Endothelial cell of umbilical vein (primary cell): Measurements from ENCODE around the gene AGFG1.

Source experiments
- JUN ChIP-seq: IDR thresholded peaks from 2 replicates; pipeline ENCODE4 v1.6.1; 2011; ENCODE audit warnings: borderline replicate concordance, low read depth; ENCODE audit not compliant: insufficient read length, insufficient read depth
- POLR2A ChIP-seq: IDR thresholded peaks from 2 replicates; pipeline ENCODE4 v1.6.1; 2012; ENCODE audit warnings: low read depth, mild to moderate bottlenecking, control low read depth, low read length
- POLR2AphosphoS5 ChIP-seq: IDR thresholded peaks from 2 replicates; pipeline ENCODE4 v1.6.1; 2012; ENCODE audit warnings: low read depth, mild to moderate bottlenecking, control low read depth, low read length, moderate library complexity; ENCODE audit not compliant: insufficient read depth
- TF ChIP-seq, protein P1 (sequence below), 2 donors: IDR thresholded peaks; 1 replicate in 1 of 2; 2 replicates in 1 of 2; pipeline ENCODE4 v1.5.1; 2011; ENCODE audit warnings: low read length in 2 of 2, mild to moderate bottlenecking in 2 of 2, moderate library complexity in 2 of 2, control low read depth in 1 of 2, inconsistent platforms in 1 of 2, low read depth in 1 of 2; ENCODE audit not compliant: insufficient read depth in 1 of 2; ENCODE audit errors: extremely low read depth in 1 of 2
- TF ChIP-seq, protein P2 (sequence below): IDR thresholded peaks from 2 replicates; pipeline ENCODE4 v1.6.1; 2011; ENCODE audit not compliant: insufficient read depth, insufficient read length

DNA sequence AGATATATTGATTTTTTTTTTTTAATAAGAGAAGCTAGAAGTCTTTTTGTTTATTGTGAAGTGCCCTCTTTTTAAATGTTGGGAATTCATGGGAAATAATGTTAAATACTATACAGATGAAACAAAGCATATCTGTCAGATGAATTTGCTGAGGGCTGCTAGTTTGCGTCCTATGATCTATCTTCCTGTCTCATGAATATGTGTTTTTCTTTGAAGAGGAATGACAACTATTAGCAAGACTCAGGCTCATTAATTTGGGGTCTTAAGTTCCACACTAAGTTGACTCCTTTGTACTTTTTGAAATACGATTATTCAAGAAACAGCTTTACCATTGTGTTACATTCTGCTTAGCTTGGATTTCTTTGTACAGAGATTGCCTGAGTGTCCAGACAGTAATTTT lies 57.9 kb downstream of the AGFG1 start:
- TF ChIP-seq JUN, result no peak
- TF ChIP-seq, protein P1, sequence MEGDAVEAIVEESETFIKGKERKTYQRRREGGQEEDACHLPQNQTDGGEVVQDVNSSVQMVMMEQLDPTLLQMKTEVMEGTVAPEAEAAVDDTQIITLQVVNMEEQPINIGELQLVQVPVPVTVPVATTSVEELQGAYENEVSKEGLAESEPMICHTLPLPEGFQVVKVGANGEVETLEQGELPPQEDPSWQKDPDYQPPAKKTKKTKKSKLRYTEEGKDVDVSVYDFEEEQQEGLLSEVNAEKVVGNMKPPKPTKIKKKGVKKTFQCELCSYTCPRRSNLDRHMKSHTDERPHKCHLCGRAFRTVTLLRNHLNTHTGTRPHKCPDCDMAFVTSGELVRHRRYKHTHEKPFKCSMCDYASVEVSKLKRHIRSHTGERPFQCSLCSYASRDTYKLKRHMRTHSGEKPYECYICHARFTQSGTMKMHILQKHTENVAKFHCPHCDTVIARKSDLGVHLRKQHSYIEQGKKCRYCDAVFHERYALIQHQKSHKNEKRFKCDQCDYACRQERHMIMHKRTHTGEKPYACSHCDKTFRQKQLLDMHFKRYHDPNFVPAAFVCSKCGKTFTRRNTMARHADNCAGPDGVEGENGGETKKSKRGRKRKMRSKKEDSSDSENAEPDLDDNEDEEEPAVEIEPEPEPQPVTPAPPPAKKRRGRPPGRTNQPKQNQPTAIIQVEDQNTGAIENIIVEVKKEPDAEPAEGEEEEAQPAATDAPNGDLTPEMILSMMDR (IDR thresholded peaks at IDR 0.05; ENCODE audit: extremely low read depth in 1 of 2, insufficient read depth in 1 of 2, low read depth in 1 of 2, low read length in 2 of 2), result no peak
- no peak for TF ChIP-seq POLR2AphosphoS5
- TF ChIP-seq, protein P2, sequence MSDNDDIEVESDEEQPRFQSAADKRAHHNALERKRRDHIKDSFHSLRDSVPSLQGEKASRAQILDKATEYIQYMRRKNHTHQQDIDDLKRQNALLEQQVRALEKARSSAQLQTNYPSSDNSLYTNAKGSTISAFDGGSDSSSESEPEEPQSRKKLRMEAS, result no peak
- no peak for TF ChIP-seq POLR2A
